Measurements from ENCODE around the gene DHX35.

The DHX35 gene

GRCh38 chr20:39083761-39084160 is 121.6 kb downstream of the DHX35 start:
- no peak overlapping the region for H3K27ac ChIP-seq (ENCODE audit: low read length)
- H3K27me3 ChIP-seq (ENCODE audit: low read depth, low read length), result peaks cover 8% of the 10 kb centered on the region
- no peaks in the 10 kb centered on the region for H3K4me1 ChIP-seq (ENCODE audit: control insufficient read depth in 1 of 2, insufficient read depth in 2 of 2, low read length in 2 of 2)
- no peak overlapping the region for H3K4me3 ChIP-seq (ENCODE audit: low read depth in 1 of 2, low read length in 2 of 2)
- H3K36me3 ChIP-seq (ENCODE audit: control insufficient read depth in 1 of 2, insufficient read depth in 2 of 2, low read length in 2 of 2), result no peaks in the 10 kb centered on the region
- H3K9me3 ChIP-seq (ENCODE audit: control insufficient read depth in 1 of 2, low read length in 2 of 2), result no peaks in the 10 kb centered on the region

GRCh38 chr20:39089029-39089428 is 126.9 kb downstream of the DHX35 start:
- H3K27ac ChIP-seq (ENCODE audit: low read length), result no peak overlapping the region
- H3K27me3 ChIP-seq (ENCODE audit: low read depth, low read length), result no peaks in the 10 kb centered on the region
- H3K36me3 ChIP-seq (ENCODE audit: control insufficient read depth in 1 of 2, insufficient read depth in 2 of 2, low read length in 2 of 2), result no peaks in the 10 kb centered on the region
- H3K4me3 ChIP-seq (ENCODE audit: low read depth in 1 of 2, low read length in 2 of 2), result no peak overlapping the region
- H3K9me3 ChIP-seq (ENCODE audit: control insufficient read depth in 1 of 2, low read length in 2 of 2), result peaks cover 0 to 3% of the 10 kb centered on the region in 2 donors
- H3K4me1 ChIP-seq (ENCODE audit: control insufficient read depth in 1 of 2, insufficient read depth in 2 of 2, low read length in 2 of 2), result no peaks in the 10 kb centered on the region
